HCT116 (cell line): ENCODE measurements around the gene MAML3. TPM values are rescaled to one million over a fixed set of nuclear protein-coding genes. Genes with fewer than 3 reads are reported as not detected.

Source experiments
- ATAC-seq: fragments of 200-7000 bp; cut with Tn5 transposase; 2 replicates; pipeline ENCODE4 v1.9.1; 2020; ENCODE audit warnings: mild to moderate bottlenecking, moderate library complexity
- BruUV-seq: library from RNA; stranded (reverse); fragments of 400-500 nt; replicated peaks from 2 replicates; lab custom pipeline; 2021; lab: Mats Ljungman, UMichigan
- CTCF ChIA-PET: fragments of 300-600 bp; sonication (Branson Sonifier 250); formaldehyde crosslinking; loops from one replicate; lab custom pipeline; 2021; ENCODE audit warnings: antibody characterized with exemption; lab: Charles Lee
- POLR2A ChIA-PET: fragments of 300-600, 350-600 bp; sonication (Branson Sonifier 250); formaldehyde crosslinking; loops from one replicate; lab custom pipeline; 2021; ENCODE audit warnings: antibody characterized with exemption; lab: Charles Lee
- RAD21 ChIA-PET, 2 experiments: fragments of 300-600 bp; sonication (Branson Sonifier 250); formaldehyde crosslinking; loops; one replicate each; lab custom pipeline; 2023; ENCODE audit warnings: low total read pairs in 2 of 2; ENCODE audit not compliant: uncharacterized antibody in 2 of 2, unreplicated experiment in 2 of 2, low non-redundant PET in 1 of 2; lab: Charles Lee
- DNase-seq: peaks from one replicate; pipeline ENCODE4 v3.0.0-alpha.2; 2010; ENCODE audit warnings: low read depth, low spot score
- H2AFZ ChIP-seq: fragments of 200-600 bp; shearing (Covaris generic), sonication (generic); 2 replicates; pipeline ENCODE4 v1.6.1; 2017; ENCODE audit warnings: low read depth, mixed run types, mixed read lengths, antibody characterized with exemption, low read length; ENCODE audit not compliant: poor library complexity, severe bottlenecking
- H3K27ac ChIP-seq: 2 replicates; pipeline ENCODE4 v1.5.1; 2012; ENCODE audit warnings: low read depth, low read length
- H3K27me3 ChIP-seq: fragments of 200-600 bp; sonication (generic); 2 replicates; pipeline ENCODE4 v1.6.1; 2016; ENCODE audit warnings: mixed run types, low read length, mixed read lengths; ENCODE audit not compliant: insufficient read depth
- H3K36me3 ChIP-seq, 2 experiments: fragments of 200-500 bp in 1 of 2; fragments of 200-600 bp in 1 of 2; sonication (Bioruptor generic) in 1 of 2; sonication (generic) in 1 of 2; 2 replicates each; pipeline versions ENCODE4 v1.5.1 to v1.6.1; 2014 to 2016; ENCODE audit warnings: low read length in 2 of 2, inconsistent platforms in 1 of 2, mixed read lengths in 1 of 2, mixed run types in 1 of 2; ENCODE audit not compliant: insufficient read depth in 2 of 2, control insufficient read depth in 1 of 2
- H3K4me1 ChIP-seq, 2 experiments: fragments of 200-600 bp in 1 of 2; sonication (generic) in 1 of 2; 2 replicates each; pipeline versions ENCODE4 v1.5.1 to v1.6.1; 2012 to 2017; ENCODE audit warnings: low read length in 2 of 2, inconsistent platforms in 1 of 2, mild to moderate bottlenecking in 1 of 2, mixed read lengths in 1 of 2, mixed run types in 1 of 2, moderate library complexity in 1 of 2; ENCODE audit not compliant: insufficient read depth in 2 of 2, control insufficient read depth in 1 of 2
- H3K4me2 ChIP-seq: fragments of 200-600 bp; sonication (generic); 2 replicates; pipeline ENCODE4 v1.6.1; 2017; ENCODE audit warnings: mixed run types, low read length, mixed read lengths
- H3K4me3 ChIP-seq, 2 experiments: fragments of 200-600 bp in 1 of 2; sonication (generic) in 1 of 2; replicated peaks in 1 of 2; 2 replicates each; pipeline ENCODE4 v1.5.1; 2011 to 2016; ENCODE audit warnings: low read length in 2 of 2, control low read depth in 1 of 2, low read depth in 1 of 2, mild to moderate bottlenecking in 1 of 2, mixed read lengths in 1 of 2, mixed run types in 1 of 2
- H3K79me2 ChIP-seq: fragments of 200-600 bp; sonication (generic); 2 replicates; pipeline ENCODE4 v1.6.1; 2017; ENCODE audit warnings: mild to moderate bottlenecking, mixed run types, low read length, moderate library complexity, mixed read lengths; ENCODE audit not compliant: insufficient read depth
- H3K9ac ChIP-seq: fragments of 200-600 bp; sonication (generic); 2 replicates; pipeline ENCODE4 v1.6.1; 2016; ENCODE audit warnings: low read length, mixed read lengths
- H3K9me2 ChIP-seq: fragments of 200-600 bp; sonication (generic), shearing (Covaris generic); 2 replicates; pipeline ENCODE4 v1.6.1; 2017; ENCODE audit warnings: mixed run types, mild to moderate bottlenecking, moderate library complexity; ENCODE audit not compliant: insufficient read depth
- H3K9me3 ChIP-seq, 2 experiments: fragments of 200-500 bp in 1 of 2; fragments of 200-600 bp in 1 of 2; sonication (Bioruptor generic) in 1 of 2; sonication (generic) in 1 of 2; 2 replicates each; pipeline ENCODE4 v1.6.1; 2014 to 2017; ENCODE audit warnings: low read length in 2 of 2, mixed read lengths in 2 of 2, inconsistent platforms in 1 of 2, low read depth in 1 of 2, mild to moderate bottlenecking in 1 of 2, mixed run types in 1 of 2, moderate library complexity in 1 of 2; ENCODE audit not compliant: control insufficient read depth in 1 of 2, insufficient read depth in 1 of 2
- H4K20me1 ChIP-seq: fragments of 200-600 bp; sonication (generic), shearing (Covaris generic); 2 replicates; pipeline ENCODE4 v1.6.1; 2017; ENCODE audit warnings: mixed run types, mild to moderate bottlenecking, moderate library complexity; ENCODE audit not compliant: insufficient read depth
- CBX3 ChIP-seq: IDR thresholded peaks from 2 replicates; pipeline ENCODE4 v1.6.1; 2012; ENCODE audit warnings: low read depth
- CEBPB ChIP-seq: IDR thresholded peaks from 2 replicates; pipeline ENCODE4 v1.6.1; 2012; ENCODE audit warnings: low read depth
- EGR1 ChIP-seq: IDR thresholded peaks from 2 replicates; pipeline ENCODE4 v1.6.1; 2012; ENCODE audit warnings: low read depth
- ELF1 ChIP-seq: IDR thresholded peaks from 2 replicates; pipeline ENCODE4 v1.6.1; 2012; ENCODE audit warnings: low read depth, borderline replicate concordance
- EZH2phosphoT487 ChIP-seq: fragments of 200-600 bp; IDR thresholded peaks from 2 replicates; pipeline ENCODE4 v1.6.1; 2018; ENCODE audit warnings: antibody characterized with exemption, borderline replicate concordance
- FOSL1 ChIP-seq: IDR thresholded peaks from 2 replicates; pipeline ENCODE4 v1.6.1; 2012; ENCODE audit warnings: low read depth
- JUND ChIP-seq: IDR thresholded peaks from 2 replicates; pipeline ENCODE4 v1.6.1; 2012
- POLR2AphosphoS5 ChIP-seq: IDR thresholded peaks from 2 replicates; pipeline ENCODE4 v1.6.1; 2011; ENCODE audit warnings: mild to moderate bottlenecking, low read depth, low read length, moderate library complexity
- RAD21 ChIP-seq: IDR thresholded peaks from 2 replicates; pipeline ENCODE4 v1.6.1; 2012; ENCODE audit warnings: low read depth, mild to moderate bottlenecking
- SIN3A ChIP-seq: IDR thresholded peaks from 2 replicates; pipeline ENCODE4 v1.6.1; 2012; ENCODE audit warnings: low read depth
- SP1 ChIP-seq: IDR thresholded peaks from 2 replicates; pipeline ENCODE4 v1.6.1; 2012; ENCODE audit warnings: low read depth
- SRF ChIP-seq: IDR thresholded peaks from 2 replicates; pipeline ENCODE4 v1.6.1; 2012; ENCODE audit warnings: low read depth
- TCF7L2 ChIP-seq: IDR thresholded peaks from 2 replicates; pipeline ENCODE4 v1.7.0; 2011; ENCODE audit warnings: borderline replicate concordance, inconsistent platforms; ENCODE audit not compliant: insufficient read depth, insufficient read length; ENCODE audit errors: extremely low read depth
- YY1 ChIP-seq: IDR thresholded peaks from 2 replicates; pipeline ENCODE4 v1.6.1; 2011; ENCODE audit warnings: low read length, low read depth, moderate library complexity, mild to moderate bottlenecking; ENCODE audit not compliant: insufficient replicate concordance; ENCODE audit errors: extremely low read depth
- ZFX ChIP-seq: fragments of 450-650 bp; IDR thresholded peaks from 2 replicates; pipeline ENCODE4 v1.6.1; 2017
- ZNF274 ChIP-seq: fragments of 200-500 bp; sonication (Bioruptor generic); IDR thresholded peaks from 2 replicates; pipeline ENCODE4 v1.6.1; 2014; ENCODE audit warnings: mild to moderate bottlenecking, low read depth, low read length, inconsistent platforms
- intact Hi-C: fragments of 100-400 bp; cut with micrococcal nuclease; formaldehyde crosslinking; loops from 2 replicates; pipeline ENCODE4 v1.10.0; 2022
- total RNA-seq: library from RNA; stranded (reverse); gene quantifications from one replicate; pipeline ENCODE4 v1.2.1, GENCODE V29; 2021; ENCODE audit not compliant: unreplicated experiment
- TF ChIP-seq, protein P1 (sequence below): IDR thresholded peaks from 2 replicates; pipeline ENCODE4 v1.6.1; 2012; ENCODE audit warnings: low read depth
- TF ChIP-seq, protein P2 (sequence below): IDR thresholded peaks from 2 replicates; pipeline ENCODE4 v1.6.1; 2012
- TF ChIP-seq, protein P3 (sequence below), 3 experiments: fragments of 200-600 bp in 1 of 3; sonication (generic) in 1 of 3; IDR thresholded peaks in 2 of 3; conservative IDR thresholded peaks in 1 of 3; 2 replicates each; pipeline ENCODE4 v1.5.1; 2012 to 2017; ENCODE audit warnings: low read depth in 2 of 3, low read length in 2 of 3, antibody characterized with exemption in 1 of 3, borderline replicate concordance in 1 of 3, control low read depth in 1 of 3, mild to moderate bottlenecking in 1 of 3, mixed read lengths in 1 of 3, mixed run types in 1 of 3, moderate library complexity in 1 of 3; ENCODE audit not compliant: insufficient read depth in 1 of 3
- TF ChIP-seq, protein P4 (sequence below): IDR thresholded peaks from 2 replicates; pipeline ENCODE4 v1.6.1; 2012

MAML3 gene
- total RNA-seq, 1 experiment from 2014 or later = 3.1 TPM

DNA sequence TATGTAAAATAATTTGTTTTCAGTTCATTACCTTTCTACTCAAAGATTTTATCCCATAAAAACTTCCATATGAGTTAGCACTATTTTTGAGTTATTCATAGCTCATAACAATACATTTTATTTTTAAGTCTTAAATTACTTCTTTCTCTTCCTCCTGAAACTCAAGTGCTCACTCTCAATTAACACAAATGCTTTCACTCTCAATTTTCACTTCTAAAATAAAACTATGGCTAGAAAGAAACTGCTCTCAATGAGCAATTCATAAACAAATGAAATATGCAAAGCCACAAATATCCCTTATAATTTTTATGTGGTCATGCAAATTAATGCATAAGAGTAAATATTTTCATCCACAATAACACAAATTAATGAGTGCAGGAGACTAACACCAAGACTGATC, 38.8 kb downstream of the MAML3 start:
- Histone ChIP-seq H3K27me3 (no peaks in the 10 kb centered on the region), H3K4me2 (no peak overlapping the region), H3K9me2 (no peaks in the 10 kb centered on the region), H4K20me1 (no peaks in the 10 kb centered on the region), H3K9me3 (no peaks in the 10 kb centered on the region), H2AFZ (no peak overlapping the region), H3K79me2 (no peaks in the 10 kb centered on the region), H3K27ac (no peak overlapping the region), H3K4me3 (no peak overlapping the region), H3K36me3 (no peaks in the 10 kb centered on the region), H3K9ac (no peak overlapping the region), H3K4me1 (peaks cover 0 to 12% of the 10 kb centered on the region in 2 experiments; a peak in 2 of 4 replicates)
- CTCF ChIA-PET = no interaction called here
- BruUV-seq = no TSS peak
- intact Hi-C loops = no loop called here
- ATAC-seq (no peak), DNase-seq (no peak)
- RAD21 ChIA-PET = no interaction called here
- POLR2A ChIA-PET = no interaction called here
- TF ChIP-seq, protein P1, sequence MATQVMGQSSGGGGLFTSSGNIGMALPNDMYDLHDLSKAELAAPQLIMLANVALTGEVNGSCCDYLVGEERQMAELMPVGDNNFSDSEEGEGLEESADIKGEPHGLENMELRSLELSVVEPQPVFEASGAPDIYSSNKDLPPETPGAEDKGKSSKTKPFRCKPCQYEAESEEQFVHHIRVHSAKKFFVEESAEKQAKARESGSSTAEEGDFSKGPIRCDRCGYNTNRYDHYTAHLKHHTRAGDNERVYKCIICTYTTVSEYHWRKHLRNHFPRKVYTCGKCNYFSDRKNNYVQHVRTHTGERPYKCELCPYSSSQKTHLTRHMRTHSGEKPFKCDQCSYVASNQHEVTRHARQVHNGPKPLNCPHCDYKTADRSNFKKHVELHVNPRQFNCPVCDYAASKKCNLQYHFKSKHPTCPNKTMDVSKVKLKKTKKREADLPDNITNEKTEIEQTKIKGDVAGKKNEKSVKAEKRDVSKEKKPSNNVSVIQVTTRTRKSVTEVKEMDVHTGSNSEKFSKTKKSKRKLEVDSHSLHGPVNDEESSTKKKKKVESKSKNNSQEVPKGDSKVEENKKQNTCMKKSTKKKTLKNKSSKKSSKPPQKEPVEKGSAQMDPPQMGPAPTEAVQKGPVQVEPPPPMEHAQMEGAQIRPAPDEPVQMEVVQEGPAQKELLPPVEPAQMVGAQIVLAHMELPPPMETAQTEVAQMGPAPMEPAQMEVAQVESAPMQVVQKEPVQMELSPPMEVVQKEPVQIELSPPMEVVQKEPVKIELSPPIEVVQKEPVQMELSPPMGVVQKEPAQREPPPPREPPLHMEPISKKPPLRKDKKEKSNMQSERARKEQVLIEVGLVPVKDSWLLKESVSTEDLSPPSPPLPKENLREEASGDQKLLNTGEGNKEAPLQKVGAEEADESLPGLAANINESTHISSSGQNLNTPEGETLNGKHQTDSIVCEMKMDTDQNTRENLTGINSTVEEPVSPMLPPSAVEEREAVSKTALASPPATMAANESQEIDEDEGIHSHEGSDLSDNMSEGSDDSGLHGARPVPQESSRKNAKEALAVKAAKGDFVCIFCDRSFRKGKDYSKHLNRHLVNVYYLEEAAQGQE = no peak
- TF ChIP-seq, protein P2, sequence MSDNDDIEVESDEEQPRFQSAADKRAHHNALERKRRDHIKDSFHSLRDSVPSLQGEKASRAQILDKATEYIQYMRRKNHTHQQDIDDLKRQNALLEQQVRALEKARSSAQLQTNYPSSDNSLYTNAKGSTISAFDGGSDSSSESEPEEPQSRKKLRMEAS = no peak
- TF ChIP-seq YY1 (no peak), EGR1 (no peak), ZFX (no peak), SP1 (no peak), JUND (no peak), RAD21 (no peak), SIN3A (no peak), ELF1 (no peak), SRF (no peak), CBX3 (no peak), TCF7L2 (no peak), CEBPB (no peak), POLR2AphosphoS5 (no peak), ZNF274 (no peak), EZH2phosphoT487 (no peak), FOSL1 (no peak)
- TF ChIP-seq, protein P3, sequence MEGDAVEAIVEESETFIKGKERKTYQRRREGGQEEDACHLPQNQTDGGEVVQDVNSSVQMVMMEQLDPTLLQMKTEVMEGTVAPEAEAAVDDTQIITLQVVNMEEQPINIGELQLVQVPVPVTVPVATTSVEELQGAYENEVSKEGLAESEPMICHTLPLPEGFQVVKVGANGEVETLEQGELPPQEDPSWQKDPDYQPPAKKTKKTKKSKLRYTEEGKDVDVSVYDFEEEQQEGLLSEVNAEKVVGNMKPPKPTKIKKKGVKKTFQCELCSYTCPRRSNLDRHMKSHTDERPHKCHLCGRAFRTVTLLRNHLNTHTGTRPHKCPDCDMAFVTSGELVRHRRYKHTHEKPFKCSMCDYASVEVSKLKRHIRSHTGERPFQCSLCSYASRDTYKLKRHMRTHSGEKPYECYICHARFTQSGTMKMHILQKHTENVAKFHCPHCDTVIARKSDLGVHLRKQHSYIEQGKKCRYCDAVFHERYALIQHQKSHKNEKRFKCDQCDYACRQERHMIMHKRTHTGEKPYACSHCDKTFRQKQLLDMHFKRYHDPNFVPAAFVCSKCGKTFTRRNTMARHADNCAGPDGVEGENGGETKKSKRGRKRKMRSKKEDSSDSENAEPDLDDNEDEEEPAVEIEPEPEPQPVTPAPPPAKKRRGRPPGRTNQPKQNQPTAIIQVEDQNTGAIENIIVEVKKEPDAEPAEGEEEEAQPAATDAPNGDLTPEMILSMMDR (IDR thresholded peaks at IDR 0.05 in 2 of 3, conservative IDR thresholded peaks at IDR 0.05 in 1 of 3; ENCODE audit: borderline replicate concordance in 1 of 3, insufficient read depth in 1 of 3, low read depth in 2 of 3, low read length in 2 of 3) = no peak
- TF ChIP-seq, protein P4, sequence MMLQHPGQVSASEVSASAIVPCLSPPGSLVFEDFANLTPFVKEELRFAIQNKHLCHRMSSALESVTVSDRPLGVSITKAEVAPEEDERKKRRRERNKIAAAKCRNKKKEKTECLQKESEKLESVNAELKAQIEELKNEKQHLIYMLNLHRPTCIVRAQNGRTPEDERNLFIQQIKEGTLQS = no peak
